ENCODE results near the gene UBXN11. TPM values are rescaled to one million over a fixed set of nuclear protein-coding genes. Genes with fewer than 3 reads are reported as not detected.
"Not testable (repeated sequence)": the region's sequence is repeated elsewhere in the genome, so short reads cannot be mapped to it uniquely, and the experiment has no call there.

The UBXN11 gene
- polyA plus RNA-seq, 1 donor from 2014 or later, result 18.5 TPM

GRCh38 chr1:26314501-26314900, 8.1 kb upstream of the UBXN11 start:
- Histone ChIP-seq H3K9me3 (ENCODE audit: low read length) (no peaks in the 10 kb centered on the region), H4K20me1 (ENCODE audit: insufficient read depth) (no peaks in the 10 kb centered on the region), H3K27me3 (ENCODE audit: insufficient read depth, low read depth, low read length) (no peaks in the 10 kb centered on the region), H3F3A (ENCODE audit: insufficient read depth, low read length, poor library complexity, severe bottlenecking) (no peaks in the 10 kb centered on the region), H3K79me2 (replicated peaks; ENCODE audit: insufficient read depth, low read length) (no peaks in the 10 kb centered on the region), H3K27ac (ENCODE audit: low read length) (no peak overlapping the region), H3K9me2 (ENCODE audit: insufficient read depth, low read length) (no peaks in the 10 kb centered on the region), H3K4me3 (ENCODE audit: low read length) (no peak overlapping the region), H3K9ac (ENCODE audit: low read length) (no peak overlapping the region), H2AFZ (ENCODE audit: low read depth, low read length) (no peak overlapping the region), H3K36me3 (ENCODE audit: insufficient read depth, low read length) (no peaks in the 10 kb centered on the region), H3K4me2 (ENCODE audit: low read length) (no peak overlapping the region)
- TF ChIP-seq SMC3 (conservative IDR thresholded peaks at IDR 0.05; ENCODE audit: poor library complexity), result no peak
- no peak for TF ChIP-seq RAD21 (conservative IDR thresholded peaks at IDR 0.05)
- no peak for TF ChIP-seq CTCF (IDR thresholded peaks at IDR 0.05; ENCODE audit: poor library complexity, severe bottlenecking)
- TF ChIP-seq EP300 (conservative IDR thresholded peaks at IDR 0.05; ENCODE audit: poor library complexity, severe bottlenecking), result no peak
- no peak for TF ChIP-seq MXI1 (conservative IDR thresholded peaks at IDR 0.05; ENCODE audit: poor library complexity, severe bottlenecking)
- TF ChIP-seq EZH2 (IDR thresholded peaks at IDR 0.05; ENCODE audit: borderline replicate concordance, insufficient read depth, low read length, poor library complexity, severe bottlenecking), result no peak

- H4K20me1 ChIP-seq (ENCODE audit: insufficient read depth); H3K9me3 ChIP-seq (ENCODE audit: low read length); H3K27me3 ChIP-seq (ENCODE audit: insufficient read depth, low read depth, low read length); H3K9me2 ChIP-seq (ENCODE audit: insufficient read depth, low read length); H3K4me3 ChIP-seq (ENCODE audit: low read length); H3F3A ChIP-seq (ENCODE audit: insufficient read depth, low read length, poor library complexity, severe bottlenecking); H3K36me3 ChIP-seq (ENCODE audit: insufficient read depth, low read length); H3K27ac ChIP-seq (ENCODE audit: low read length); H2AFZ ChIP-seq (ENCODE audit: low read depth, low read length); H3K4me2 ChIP-seq (ENCODE audit: low read length); H3K9ac ChIP-seq (ENCODE audit: low read length): not testable (repeated sequence)
- peaks cover 12% of the 10 kb centered on the region for H3K79me2 ChIP-seq (replicated peaks; ENCODE audit: insufficient read depth, low read length)
Measured at GRCh38 chr1:26307966-26308899, 1.8 kb upstream of the UBXN11 start.

- H2AFZ ChIP-seq (ENCODE audit: low read depth, low read length), result no peak overlapping the region
- H3K79me2 ChIP-seq (replicated peaks; ENCODE audit: insufficient read depth, low read length), result peaks cover 12% of the 10 kb centered on the region
- no peak overlapping the region for H3K4me3 ChIP-seq (ENCODE audit: low read length)
- H3K27ac ChIP-seq (ENCODE audit: low read length), result no peak overlapping the region
- no peaks in the 10 kb centered on the region for H3K9me3 ChIP-seq (ENCODE audit: low read length)
- TF ChIP-seq MXI1 (conservative IDR thresholded peaks at IDR 0.05; ENCODE audit: poor library complexity, severe bottlenecking) (no peak), RAD21 (conservative IDR thresholded peaks at IDR 0.05) (no peak), EP300 (conservative IDR thresholded peaks at IDR 0.05; ENCODE audit: poor library complexity, severe bottlenecking) (no peak), POLR2AphosphoS5 (IDR thresholded peaks at IDR 0.05) (no peak)
- H3K36me3 ChIP-seq (ENCODE audit: insufficient read depth, low read length), result no peaks in the 10 kb centered on the region
- no peak overlapping the region for H3K9ac ChIP-seq (ENCODE audit: low read length)
- H3F3A ChIP-seq (ENCODE audit: insufficient read depth, low read length, poor library complexity, severe bottlenecking), result no peaks in the 10 kb centered on the region
- no peaks in the 10 kb centered on the region for H4K20me1 ChIP-seq (ENCODE audit: insufficient read depth)
- no peaks in the 10 kb centered on the region for H3K9me2 ChIP-seq (ENCODE audit: insufficient read depth, low read length)
- H3K27me3 ChIP-seq (ENCODE audit: insufficient read depth, low read depth, low read length), result no peaks in the 10 kb centered on the region
- H3K4me2 ChIP-seq (ENCODE audit: low read length), result no peak overlapping the region
Measured at GRCh38 chr1:26307363-26307781, 936 bp upstream of the UBXN11 start.

Measured in neural cell (in vitro differentiated cells).